ENCODE results near the gene MAPKAPK3.

MAPKAPK3 gene

GRCh38 chr3:50617096-50617791 is at the start of gene MAPKAPK3:
TSS of gene MAPKAPK3 (plus strand) at chr3:50617151. CDS start at chr3:50617566, 415 bp downstream.
- DNase-seq (ENCODE audit: low read depth in 2 of 2), result no peak

- DNase-seq (ENCODE audit: low read depth in 2 of 2), result peak; percentile 65 to 74
Observed at GRCh38 chr3:50567386-50568167, 49.4 kb upstream of the MAPKAPK3 start, which contains the start of gene C3orf18. TSS of gene C3orf18 (minus strand) at chr3:50567747. CDS start at chr3:50565699, 2,048 bp downstream.

GRCh38 chr3:50568947-50569749 is 47.8 kb upstream of the MAPKAPK3 start, which contains the start of gene HEMK1:
TSS of gene HEMK1 (plus strand) at chr3:50569522. CDS start at chr3:50571105, 1,583 bp downstream.
- peak; percentile 83 to 86 for DNase-seq (ENCODE audit: low read depth in 2 of 2)

- DNase-seq (ENCODE audit: low read depth in 2 of 2), result no peak
Observed at GRCh38 chr3:50570508-50571279, 46.3 kb upstream of the MAPKAPK3 start.

GRCh38 chr3:50571486-50571885 is 45.5 kb upstream of the MAPKAPK3 start:
- no peak for DNase-seq (ENCODE audit: low read depth in 2 of 2)

GRCh38 chr3:50572158-50572557 is 44.8 kb upstream of the MAPKAPK3 start:
- no peak for DNase-seq (ENCODE audit: low read depth in 2 of 2)

- no peak for DNase-seq (ENCODE audit: low read depth in 2 of 2)
Observed at GRCh38 chr3:50572801-50573371, 44.1 kb upstream of the MAPKAPK3 start.

- no peak for DNase-seq (ENCODE audit: low read depth in 2 of 2)
Observed at GRCh38 chr3:50573566-50574443, 43.1 kb upstream of the MAPKAPK3 start.

- no peak for DNase-seq (ENCODE audit: low read depth in 2 of 2)
Observed at GRCh38 chr3:50574444-50574831, 42.5 kb upstream of the MAPKAPK3 start.

GRCh38 chr3:50575372-50575771 is 41.6 kb upstream of the MAPKAPK3 start:
- DNase-seq (ENCODE audit: low read depth in 2 of 2), result no peak

- DNase-seq (ENCODE audit: low read depth in 2 of 2), result no peak
Observed at GRCh38 chr3:50577348-50577747, 39.6 kb upstream of the MAPKAPK3 start.

GRCh38 chr3:50580683-50581458 is 36.1 kb upstream of the MAPKAPK3 start:
- DNase-seq (ENCODE audit: low read depth in 2 of 2), result no peak

GRCh38 chr3:50581459-50581842 is 35.5 kb upstream of the MAPKAPK3 start:
- no peak for DNase-seq (ENCODE audit: low read depth in 2 of 2)

GRCh38 chr3:50582083-50582482 is 34.9 kb upstream of the MAPKAPK3 start:
- DNase-seq (ENCODE audit: low read depth in 2 of 2), result no peak

GRCh38 chr3:50583897-50584296 is 33.1 kb upstream of the MAPKAPK3 start:
- no peak for DNase-seq (ENCODE audit: low read depth in 2 of 2)

GRCh38 chr3:50584391-50584790 is 32.6 kb upstream of the MAPKAPK3 start:
- peak in 1 of 2 experiments; percentile 23 for DNase-seq (ENCODE audit: low read depth in 2 of 2)

GRCh38 chr3:50585919-50586762 is 30.8 kb upstream of the MAPKAPK3 start:
- DNase-seq (ENCODE audit: low read depth in 2 of 2), result no peak

- no peak for DNase-seq (ENCODE audit: low read depth in 2 of 2)
Observed at GRCh38 chr3:50586763-50587070, 30.2 kb upstream of the MAPKAPK3 start.

Measured in fibroblast of skin of left biceps (primary cell).